Ishikawa (cell line): Measurements from ENCODE around the gene DPH6.

Source experiments
- CEBPB ChIP-seq: IDR thresholded peaks from 2 replicates; pipeline ENCODE4 v1.6.1; 2012
- CREB1 ChIP-seq: IDR thresholded peaks from 2 replicates; pipeline ENCODE4 v1.6.1; 2012; ENCODE audit warnings: low read depth
- EGR1 ChIP-seq: IDR thresholded peaks from 2 replicates; pipeline ENCODE4 v1.6.1; 2012
- EP300 ChIP-seq: IDR thresholded peaks from 2 replicates; pipeline ENCODE4 v1.6.1; 2012; ENCODE audit warnings: borderline replicate concordance
- FOXM1 ChIP-seq: IDR thresholded peaks from 2 replicates; pipeline ENCODE4 v1.6.1; 2012; ENCODE audit warnings: low read depth, borderline replicate concordance
- MAX ChIP-seq: IDR thresholded peaks from 2 replicates; pipeline ENCODE4 v1.6.1; 2012
- NFIC ChIP-seq: IDR thresholded peaks from 2 replicates; pipeline ENCODE4 v1.6.1; 2012
- RAD21 ChIP-seq: IDR thresholded peaks from 2 replicates; pipeline ENCODE4 v1.6.1; 2012; ENCODE audit warnings: low read depth
- REST ChIP-seq: IDR thresholded peaks from 2 replicates; pipeline ENCODE4 v1.6.1; 2012; ENCODE audit warnings: low read depth, mild to moderate bottlenecking
- TAF1 ChIP-seq: IDR thresholded peaks from 2 replicates; pipeline ENCODE4 v1.6.1; 2012; ENCODE audit warnings: low read depth, mild to moderate bottlenecking
- TCF12 ChIP-seq: IDR thresholded peaks from 2 replicates; pipeline ENCODE4 v1.6.1; 2012; ENCODE audit warnings: low read depth
- TEAD4 ChIP-seq: IDR thresholded peaks from 2 replicates; pipeline ENCODE4 v1.6.1; 2012
- USF1 ChIP-seq: IDR thresholded peaks from 2 replicates; pipeline ENCODE4 v1.6.1; 2012
- YY1 ChIP-seq: IDR thresholded peaks from 2 replicates; pipeline ENCODE4 v1.6.1; 2012; ENCODE audit warnings: low read depth
- ZBTB7A ChIP-seq: IDR thresholded peaks from 2 replicates; pipeline ENCODE4 v1.6.1; 2012; ENCODE audit warnings: low read depth

The DPH6 gene

GRCh38 chr15:35550957-35551356, 5.0 kb upstream of the DPH6 start:
- TF ChIP-seq REST (no peak), RAD21 (no peak), TCF12 (no peak), USF1 (no peak), CREB1 (no peak), TEAD4 (no peak), CEBPB (no peak), EGR1 (no peak), FOXM1 (no peak), MAX (no peak)

GRCh38 chr15:35549567-35549966, 3.6 kb upstream of the DPH6 start:
- TF ChIP-seq TAF1 (no peak), TCF12 (no peak), NFIC (no peak), CREB1 (no peak), RAD21 (no peak), REST (no peak), FOXM1 (no peak), MAX (no peak), USF1 (no peak), TEAD4 (no peak), ZBTB7A (no peak)

- TF ChIP-seq TAF1 (no peak), FOXM1 (no peak), MAX (no peak), TCF12 (no peak), EGR1 (no peak), CEBPB (no peak)
Observed at GRCh38 chr15:35548435-35548834, 2.5 kb upstream of the DPH6 start.

- TF ChIP-seq CEBPB (no peak), MAX (no peak), YY1 (no peak), REST (no peak), EGR1 (no peak), TCF12 (no peak), TAF1 (no peak), CREB1 (no peak), NFIC (no peak), RAD21 (no peak), ZBTB7A (no peak), FOXM1 (no peak), USF1 (no peak), EP300 (no peak)
Observed at GRCh38 chr15:35547775-35548364, 1.9 kb upstream of the DPH6 start.
